Activated CD4-positive, alpha-beta memory T cell treated with anti-CD3 and anti-CD28 coated beads for 36 hours (primary cell): ENCODE data around the gene HAUS5. TPM values are rescaled to one million over a fixed set of nuclear protein-coding genes. Genes with fewer than 3 reads are reported as not detected.

Experiments used
- CTCF ChIA-PET: fragments of 350-600 bp; sonication (Branson Sonifier 250); formaldehyde crosslinking; loops from one replicate; lab custom pipeline; 2021; ENCODE audit warnings: antibody characterized with exemption, inconsistent platforms; lab: Charles Lee
- POLR2A ChIA-PET: fragments of 350-600 bp; sonication (Branson Sonifier 250); formaldehyde crosslinking; loops from one replicate; lab custom pipeline; 2021; ENCODE audit warnings: antibody characterized with exemption; lab: Charles Lee
- DNase-seq: peaks from one replicate; pipeline ENCODE4 v3.0.0-alpha.2; 2020
- H3K27ac Mint-ChIP-seq: one replicate; pipeline ENCODE4 v1.8.0; 2021; ENCODE audit warnings: mixed read lengths
- H3K27me3 Mint-ChIP-seq: one replicate; pipeline ENCODE4 v1.8.0; 2021; ENCODE audit warnings: mixed read lengths
- H3K36me3 Mint-ChIP-seq: one replicate; pipeline ENCODE4 v1.8.0; 2021; ENCODE audit warnings: mixed read lengths
- H3K4me1 Mint-ChIP-seq: one replicate; pipeline ENCODE4 v1.8.0; 2021; ENCODE audit warnings: low read depth, mixed read lengths
- H3K4me3 Mint-ChIP-seq: one replicate; pipeline ENCODE4 v1.8.0; 2021; ENCODE audit warnings: mild to moderate bottlenecking, mixed read lengths
- H3K9me3 Mint-ChIP-seq: one replicate; pipeline ENCODE4 v1.8.0; 2021; ENCODE audit warnings: mixed read lengths
- intact Hi-C: fragments of 100-400 bp; cut with micrococcal nuclease; formaldehyde crosslinking; loops from one replicate; pipeline ENCODE4 v1.15.1; 2023
- total RNA-seq, 2 experiments: library from RNA; stranded (reverse); gene quantifications; one replicate each; pipeline ENCODE4 v1.2.3, GENCODE V29; 2021

The HAUS5 gene
- total RNA-seq, 2 experiments from 2014 or later = 36.6 to 43.1 TPM

GRCh38 chr19:35609851-35610353 is 2.6 kb upstream of the HAUS5 start:
- Mint-ChIP-seq H3K27me3 (peaks cover 1% of the 10 kb centered on the region), H3K4me3 (no peak overlapping the region), H3K9me3 (peaks cover 18% of the 10 kb centered on the region), H3K36me3 (peaks cover 8% of the 10 kb centered on the region), H3K4me1 (peaks cover 31% of the 10 kb centered on the region), H3K27ac (peak overlapping the region; percentile 82)
- intact Hi-C loops = loop anchor here (5.0 kb wide), 1 partner anchor 63 kb away; the partner anchor contains the start of gene TMEM147
- DNase-seq = peak; percentile 59
- CTCF ChIA-PET = interaction anchor here (0.8 kb wide), 1 partner anchor 99 kb away, joined by 3 read pairs; no protein-coding TSS in a partner anchor
- POLR2A ChIA-PET = no interaction called here

GRCh38 chr19:35612224-35612558 is 344 bp upstream of the HAUS5 start:
- Mint-ChIP-seq H3K36me3 (peaks cover 12% of the 10 kb centered on the region), H3K27ac (peak overlapping the region; percentile 81), H3K4me3 (peak overlapping the region; percentile 83), H3K9me3 (peaks cover 14% of the 10 kb centered on the region), H3K27me3 (peaks cover 1% of the 10 kb centered on the region), H3K4me1 (peaks cover 31% of the 10 kb centered on the region)
- POLR2A ChIA-PET = interaction anchor here (1.2 to 2.1 kb wide), 3 partner anchors 9 to 32 kb away, joined by 3 to 14 read pairs (median 4); no protein-coding TSS in a partner anchor
- CTCF ChIA-PET = interaction anchor here (1.0 to 2.4 kb wide), 4 partner anchors 19 to 631 kb away, joined by 3 to 13 read pairs (median 3); no protein-coding TSS in a partner anchor
- DNase-seq = no peak
- intact Hi-C loops = loop anchor here (1.0 to 5.0 kb wide), 3 partner anchors 16 to 65 kb away; partner anchors contain the start of gene TMEM147

DNA sequence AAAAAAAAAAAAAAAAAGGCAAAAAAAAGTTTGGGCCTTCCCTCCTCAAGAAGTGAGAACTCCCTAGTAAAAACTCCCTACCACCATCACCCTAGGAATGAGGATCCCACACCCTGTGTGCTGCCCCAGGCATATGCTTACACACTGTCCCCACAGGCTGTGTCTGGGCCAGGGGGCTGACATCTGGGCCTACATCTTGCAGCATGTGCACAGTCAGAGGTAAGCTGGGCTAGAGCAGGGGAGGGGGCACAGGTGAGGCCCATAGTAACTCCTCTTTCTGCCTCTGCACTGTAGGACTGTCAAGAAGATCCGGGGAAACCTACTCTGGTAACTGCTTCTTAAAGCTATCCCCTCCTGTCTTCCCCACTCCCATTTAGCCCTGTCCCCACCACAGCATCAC is 1.0 kb downstream of the HAUS5 start:
- Mint-ChIP-seq H3K27ac (peak overlapping the region; percentile 81), H3K4me1 (peaks cover 30% of the 10 kb centered on the region), H3K4me3 (peak overlapping the region; percentile 83), H3K27me3 (peaks cover 1% of the 10 kb centered on the region), H3K36me3 (peaks cover 8% of the 10 kb centered on the region), H3K9me3 (peaks cover 3% of the 10 kb centered on the region)
- DNase-seq = no peak
- ChIA-PET POLR2A (interaction anchor here (0.6 to 2.1 kb wide), 5 partner anchors 21 to 118 kb away, joined by 3 to 14 read pairs (median 3); no protein-coding TSS in a partner anchor), CTCF (interaction anchor here (2.4 kb wide), 1 partner anchor 65 kb away, joined by 13 read pairs; no protein-coding TSS in a partner anchor)
- intact Hi-C loops = loop anchor here (2.0 to 5.0 kb wide), 2 partner anchors 31 to 66 kb away; partner anchors contain the start of gene TMEM147

DNA sequence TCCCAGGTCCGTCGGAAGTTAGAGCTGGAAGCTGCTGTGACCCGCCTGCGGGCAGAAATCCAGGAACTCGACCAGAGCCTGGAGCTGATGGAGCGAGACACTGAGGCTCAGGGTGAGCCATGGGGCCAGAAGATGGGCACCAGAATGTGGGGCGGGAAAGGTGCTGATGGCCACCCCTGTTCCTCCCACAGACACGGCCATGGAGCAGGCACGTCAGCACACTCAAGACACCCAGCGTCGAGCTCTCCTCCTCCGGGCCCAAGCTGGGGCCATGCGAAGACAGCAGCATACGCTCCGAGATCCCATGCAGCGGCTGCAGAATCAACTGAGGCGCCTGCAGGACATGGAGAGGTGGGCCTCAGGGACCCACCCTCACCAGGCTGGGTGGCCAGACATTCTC is 2.5 kb downstream of the HAUS5 start:
- H3K27me3 Mint-ChIP-seq = peaks cover 1% of the 10 kb centered on the region
- peaks cover 7% of the 10 kb centered on the region for H3K36me3 Mint-ChIP-seq
- H3K4me1 Mint-ChIP-seq = peaks cover 20% of the 10 kb centered on the region
- no peak overlapping the region for H3K27ac Mint-ChIP-seq
- ChIA-PET POLR2A (no interaction called here), CTCF (no interaction called here)
- no peaks in the 10 kb centered on the region for H3K9me3 Mint-ChIP-seq
- H3K4me3 Mint-ChIP-seq = no peak overlapping the region
- intact Hi-C loops = no loop called here
- no peak for DNase-seq

DNA sequence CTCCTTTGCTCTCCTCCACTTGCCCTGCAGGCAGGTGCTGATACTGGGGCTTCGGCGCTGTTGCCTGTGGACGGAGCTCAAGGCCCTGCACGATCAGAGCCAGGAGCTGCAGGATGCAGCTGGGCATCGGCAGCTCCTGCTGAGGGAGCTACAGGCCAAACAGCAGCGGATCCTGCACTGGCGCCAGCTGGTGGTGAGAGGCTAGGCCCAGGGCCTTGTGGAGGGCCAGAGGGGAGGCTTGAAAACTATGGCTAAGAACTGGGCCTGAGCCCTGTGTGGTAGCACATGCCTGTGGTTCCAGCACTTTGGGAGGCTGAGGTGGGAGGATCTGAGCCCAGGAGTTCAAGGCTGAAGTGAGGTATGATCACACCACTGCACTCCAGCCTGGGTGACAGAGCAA is 6.3 kb downstream of the HAUS5 start:
- intact Hi-C loops = no loop called here
- ChIA-PET POLR2A (no interaction called here), CTCF (interaction anchor here (0.7 kb wide), 1 partner anchor 947 kb away, joined by 3 read pairs; no protein-coding TSS in a partner anchor)
- H3K36me3 Mint-ChIP-seq = peaks cover 17% of the 10 kb centered on the region
- peaks cover 1% of the 10 kb centered on the region for H3K4me1 Mint-ChIP-seq
- no peak for DNase-seq
- H3K27me3 Mint-ChIP-seq = no peaks in the 10 kb centered on the region
- H3K27ac Mint-ChIP-seq = no peak overlapping the region
- H3K4me3 Mint-ChIP-seq = no peak overlapping the region
- no peaks in the 10 kb centered on the region for H3K9me3 Mint-ChIP-seq

DNA sequence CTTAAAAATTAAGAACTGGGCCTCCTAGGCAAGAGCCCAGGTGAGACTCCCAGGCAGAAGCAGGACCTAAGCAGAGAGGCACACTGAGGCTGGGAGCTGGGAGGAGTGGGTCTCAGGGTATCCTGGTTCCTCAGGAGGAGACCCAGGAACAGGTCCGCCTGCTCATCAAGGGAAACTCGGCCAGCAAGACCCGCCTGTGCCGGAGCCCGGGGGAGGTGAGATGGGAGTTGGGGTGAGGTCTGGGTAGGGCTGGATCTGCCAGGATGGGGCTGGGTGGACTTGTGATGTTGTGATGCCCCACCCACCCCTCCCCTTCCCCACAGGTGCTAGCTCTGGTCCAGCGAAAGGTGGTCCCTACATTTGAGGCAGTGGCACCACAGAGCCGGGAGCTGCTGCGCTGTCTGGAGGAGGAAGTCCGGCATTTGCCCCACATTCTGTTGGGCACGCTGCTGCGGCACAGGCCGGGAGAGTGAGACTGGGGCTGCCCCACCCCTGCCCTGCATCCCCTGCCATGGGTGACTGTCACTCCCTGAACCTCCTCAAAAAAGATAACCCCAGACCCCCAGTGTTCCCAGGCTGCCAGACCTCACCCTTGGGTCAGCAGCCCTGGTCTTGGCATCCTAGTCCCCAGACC is 6.9 kb downstream of the HAUS5 start:
- DNase-seq = no peak
- no peak overlapping the region for H3K27ac Mint-ChIP-seq
- intact Hi-C loops = no loop called here
- no peaks in the 10 kb centered on the region for H3K9me3 Mint-ChIP-seq
- no peaks in the 10 kb centered on the region for H3K4me1 Mint-ChIP-seq
- H3K27me3 Mint-ChIP-seq = no peaks in the 10 kb centered on the region
- POLR2A ChIA-PET = no interaction called here
- peaks cover 17% of the 10 kb centered on the region for H3K36me3 Mint-ChIP-seq
- CTCF ChIA-PET = interaction anchor here (0.7 kb wide), 1 partner anchor 947 kb away, joined by 3 read pairs; no protein-coding TSS in a partner anchor
- no peak overlapping the region for H3K4me3 Mint-ChIP-seq

GRCh38 chr19:35620001-35620400 is 7.5 kb downstream of the HAUS5 start:
- H3K9me3 Mint-ChIP-seq = no peaks in the 10 kb centered on the region
- no peaks in the 10 kb centered on the region for H3K4me1 Mint-ChIP-seq
- ChIA-PET POLR2A (no interaction called here), CTCF (no interaction called here)
- no peaks in the 10 kb centered on the region for H3K27me3 Mint-ChIP-seq
- H3K36me3 Mint-ChIP-seq = peaks cover 17% of the 10 kb centered on the region
- no peak overlapping the region for H3K27ac Mint-ChIP-seq
- intact Hi-C loops = no loop called here
- no peak for DNase-seq
- H3K4me3 Mint-ChIP-seq = no peak overlapping the region

GRCh38 chr19:35621708-35622107 is 9.2 kb downstream of the HAUS5 start:
- no peak for DNase-seq
- no peaks in the 10 kb centered on the region for H3K27me3 Mint-ChIP-seq
- H3K4me1 Mint-ChIP-seq = no peaks in the 10 kb centered on the region
- POLR2A ChIA-PET = interaction anchor here (1.0 kb wide), 1 partner anchor 9 kb away, joined by 4 read pairs; the partner anchor contains the start of gene HAUS5
- peaks cover 15% of the 10 kb centered on the region for H3K36me3 Mint-ChIP-seq
- H3K4me3 Mint-ChIP-seq = no peak overlapping the region
- H3K9me3 Mint-ChIP-seq = no peaks in the 10 kb centered on the region
- no peak overlapping the region for H3K27ac Mint-ChIP-seq
- CTCF ChIA-PET = no interaction called here
- intact Hi-C loops = no loop called here

GRCh38 chr19:35622750-35623149 is 10.2 kb downstream of the HAUS5 start:
- Mint-ChIP-seq H3K9me3 (no peaks in the 10 kb centered on the region), H3K36me3 (peaks cover 15% of the 10 kb centered on the region), H3K27ac (no peak overlapping the region), H3K27me3 (no peaks in the 10 kb centered on the region), H3K4me3 (no peak overlapping the region), H3K4me1 (no peaks in the 10 kb centered on the region)
- ChIA-PET POLR2A (no interaction called here), CTCF (interaction anchor here (1.1 kb wide), 1 partner anchor 10 kb away, joined by 3 read pairs; no protein-coding TSS in a partner anchor)
- intact Hi-C loops = no loop called here
- DNase-seq = no peak

DNA sequence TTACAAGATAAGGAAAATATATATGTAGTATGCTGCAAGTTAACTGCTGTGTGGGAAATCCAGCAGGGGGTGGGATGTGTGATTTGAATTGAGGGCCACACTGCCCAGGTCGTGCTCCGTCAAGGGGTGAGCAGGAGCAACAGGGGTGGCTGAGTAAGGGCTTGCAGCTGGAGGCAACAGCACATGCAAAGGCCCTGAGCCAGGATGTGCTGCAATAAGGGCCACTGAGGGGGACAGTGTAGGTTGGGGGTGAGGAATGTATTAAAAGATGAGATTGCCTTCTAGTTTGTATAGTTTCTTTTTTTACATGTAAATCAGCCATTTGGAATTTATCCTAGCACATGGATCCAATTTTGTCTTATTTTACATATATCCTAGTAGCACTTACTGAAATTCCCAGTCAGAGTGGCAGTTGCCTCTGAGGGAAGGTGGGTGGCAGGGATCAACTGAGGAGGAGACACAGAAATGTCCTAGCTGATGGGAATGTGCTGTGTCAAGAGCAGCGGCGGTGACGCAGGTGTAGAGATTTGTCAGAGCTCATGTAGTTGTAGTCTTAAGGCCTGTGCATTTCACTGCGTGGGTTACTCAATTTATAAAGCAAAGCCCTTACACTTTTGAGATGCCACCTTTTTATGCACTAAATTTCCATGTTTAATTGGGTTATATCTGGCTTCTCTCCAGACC is 10.9 kb downstream of the HAUS5 start:
- H3K36me3 Mint-ChIP-seq = peaks cover 15% of the 10 kb centered on the region
- no peak overlapping the region for H3K4me3 Mint-ChIP-seq
- no peaks in the 10 kb centered on the region for H3K27me3 Mint-ChIP-seq
- intact Hi-C loops = no loop called here
- no peak for DNase-seq
- CTCF ChIA-PET = interaction anchor here (0.6 to 1.1 kb wide), 2 partner anchors 9 to 33 kb away, joined by 3 to 4 read pairs; no protein-coding TSS in a partner anchor
- H3K27ac Mint-ChIP-seq = no peak overlapping the region
- H3K9me3 Mint-ChIP-seq = no peaks in the 10 kb centered on the region
- H3K4me1 Mint-ChIP-seq = peaks cover 4% of the 10 kb centered on the region
- POLR2A ChIA-PET = no interaction called here

GRCh38 chr19:35628264-35628564 is 15.7 kb downstream of the HAUS5 start:
- peak overlapping the region; percentile 90 for H3K27ac Mint-ChIP-seq
- ChIA-PET CTCF (no interaction called here), POLR2A (no interaction called here)
- no peaks in the 10 kb centered on the region for H3K27me3 Mint-ChIP-seq
- peaks cover 16% of the 10 kb centered on the region for H3K4me1 Mint-ChIP-seq
- H3K36me3 Mint-ChIP-seq = peaks cover 22% of the 10 kb centered on the region
- peak overlapping the region; percentile 99 for H3K4me3 Mint-ChIP-seq
- DNase-seq = no peak
- no peaks in the 10 kb centered on the region for H3K9me3 Mint-ChIP-seq
- intact Hi-C loops = loop anchor here (1.0 kb wide), 3 partner anchors 16 to 82 kb away; partner anchors contain the start of gene HAUS5
